GM19023 (cell line): ENCODE results near the gene THSD1.
"Not testable (repeated sequence)": the region's sequence is repeated elsewhere in the genome, so short reads cannot be mapped to it uniquely, and the experiment has no call there.

ENCODE experiments used
- ATAC-seq: cut with Tn5 transposase; IDR thresholded peaks from one replicate; pipeline ENCODE4 v1.9.1; 2021; ENCODE audit warnings: mild to moderate bottlenecking, moderate library complexity; ENCODE audit not compliant: unreplicated experiment

Gene THSD1

GRCh38 chr13:52361225-52361624 is 44.7 kb downstream of the THSD1 start:
- no peak for ATAC-seq

- ATAC-seq: no peak
Observed at GRCh38 chr13:52359534-52359933, 46.4 kb downstream of the THSD1 start.

- no peak for ATAC-seq
Observed at GRCh38 chr13:52356327-52356726, 49.6 kb downstream of the THSD1 start.

GRCh38 chr13:52353193-52353592 is 52.8 kb downstream of the THSD1 start:
- no peak for ATAC-seq

DNA sequence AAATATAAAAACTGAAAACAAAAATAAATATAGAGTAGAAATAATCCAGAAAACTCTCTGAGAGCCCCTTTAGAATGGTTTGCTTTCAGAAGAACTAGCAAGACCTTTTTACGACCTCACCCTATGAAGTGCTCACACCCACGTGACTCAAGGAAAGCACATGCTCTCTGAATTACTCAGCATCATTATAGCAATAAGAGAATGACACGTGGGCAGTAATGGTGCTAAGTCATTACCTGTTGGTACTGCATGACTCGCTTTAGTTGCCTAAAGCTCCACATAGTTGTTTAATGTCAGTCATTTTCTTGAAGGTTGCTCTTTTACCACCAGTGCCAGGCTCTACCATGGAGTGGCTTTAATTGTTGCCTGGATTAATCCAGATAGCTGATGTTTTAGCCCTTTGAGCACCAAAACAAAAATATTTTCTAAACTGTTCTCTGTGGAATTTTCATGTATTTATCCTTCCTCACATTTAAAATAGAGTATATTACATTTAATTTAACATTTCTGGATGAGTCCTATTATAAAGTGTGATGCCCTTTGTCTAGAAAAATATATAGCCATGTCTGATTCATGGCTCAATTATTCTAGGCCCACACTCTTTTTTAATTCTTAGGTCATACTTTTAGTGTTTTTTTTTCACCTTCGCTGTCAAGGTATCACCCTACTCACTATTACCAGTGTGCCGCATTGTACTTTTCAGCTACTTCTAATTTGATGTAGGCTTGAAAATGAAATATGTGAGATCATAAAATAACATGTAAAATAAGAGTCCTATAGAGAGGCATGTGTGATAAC is 56.8 kb downstream of the THSD1 start:
- ATAC-seq: no peak

- no peak for ATAC-seq
Observed at GRCh38 chr13:52348071-52348470, 57.9 kb downstream of the THSD1 start.

GRCh38 chr13:52345631-52346251 is 60.2 kb downstream of the THSD1 start:
- no peak for ATAC-seq

DNA sequence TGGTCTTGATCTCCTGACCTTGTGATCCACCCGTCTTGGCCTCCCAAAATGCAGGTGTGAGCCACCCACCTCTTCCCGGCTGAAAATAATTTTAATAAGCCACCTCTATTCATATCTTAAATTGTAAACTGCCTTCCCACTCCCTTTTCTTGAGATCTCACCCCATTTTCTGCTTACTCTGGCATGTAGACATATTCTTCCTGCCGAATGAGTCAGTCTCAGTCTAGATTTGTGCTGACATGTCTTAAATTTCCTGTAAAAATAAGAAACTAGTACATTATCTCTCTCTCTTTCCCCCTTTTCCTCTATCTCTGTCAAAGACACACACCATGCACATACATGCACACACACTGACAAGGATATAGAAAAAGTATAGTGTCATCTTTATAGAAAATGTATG is 60.9 kb downstream of the THSD1 start:
- no peak for ATAC-seq

GRCh38 chr13:52344108-52344507 is 61.9 kb downstream of the THSD1 start:
- no peak for ATAC-seq

DNA sequence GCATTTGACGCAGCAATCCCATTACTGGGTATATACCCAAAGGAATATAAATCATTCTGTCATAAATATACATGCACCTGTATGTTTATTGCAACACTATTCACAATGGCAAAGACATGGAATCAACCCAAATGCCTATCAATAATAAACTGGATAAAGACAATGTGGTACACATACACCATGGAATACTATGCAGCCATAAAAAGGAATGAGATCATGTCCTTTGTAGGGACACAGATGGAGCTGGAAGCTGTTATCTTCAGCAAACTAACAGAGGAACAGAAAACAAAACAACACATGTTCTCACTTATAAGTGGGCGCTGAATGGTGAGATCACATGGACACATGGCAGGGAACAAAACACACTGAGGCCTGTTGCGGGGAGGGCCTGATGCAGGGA is 63.8 kb downstream of the THSD1 start:
- ATAC-seq: not testable (repeated sequence)

- ATAC-seq: not testable (repeated sequence)
Observed at GRCh38 chr13:52337828-52338455, 68.0 kb downstream of the THSD1 start.

DNA sequence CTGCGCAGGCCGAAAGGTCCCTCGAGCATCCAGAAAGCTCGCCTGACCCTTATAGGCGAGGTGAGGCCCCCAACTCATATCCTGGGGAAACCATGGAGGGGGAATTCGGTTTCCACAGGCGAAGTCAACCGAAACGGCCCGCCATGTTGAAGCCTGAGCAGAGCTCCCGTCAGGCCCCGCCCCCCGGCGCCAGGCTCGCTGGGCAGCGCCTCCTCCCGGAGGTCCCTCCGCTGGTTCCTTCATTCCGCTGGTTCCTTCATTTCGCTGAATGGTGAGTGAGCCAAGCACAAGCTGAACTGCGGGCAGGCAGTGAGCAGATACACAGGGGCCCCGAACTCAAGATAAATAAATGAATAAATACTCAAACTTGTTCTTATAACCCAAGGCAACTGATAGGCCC is 71.9 kb downstream of the THSD1 start:
- ATAC-seq: not testable (repeated sequence)

DNA sequence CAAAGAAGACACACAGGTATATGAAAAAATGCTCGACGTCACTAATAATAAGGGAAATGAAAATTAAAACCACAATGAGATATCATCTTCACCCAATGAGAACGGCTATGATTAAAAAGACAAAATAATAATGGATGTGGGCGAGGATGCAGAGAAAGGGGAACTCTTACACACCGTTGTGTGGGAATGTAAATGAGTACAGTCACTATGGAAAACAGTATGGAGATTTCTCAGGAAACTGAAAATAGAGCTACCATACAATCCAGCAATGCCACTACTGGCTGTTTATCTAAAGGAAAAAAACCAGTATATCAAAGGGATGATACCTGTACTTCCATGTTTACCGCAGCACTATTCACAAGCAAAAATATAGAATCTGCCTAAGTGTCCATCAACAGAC is 74.1 kb downstream of the THSD1 start:
- ATAC-seq: not testable (repeated sequence)
